Spleen (tissue), 11 donors: ENCODE results near the gene LRR1. TPM values are rescaled to one million over a fixed set of nuclear protein-coding genes. Genes with fewer than 3 reads are reported as not detected.
"Not testable (repeated sequence)": the region's sequence is repeated elsewhere in the genome, so short reads cannot be mapped to it uniquely, and the experiment has no call there.

Source experiments
- DNase-seq: peaks from one replicate; pipeline ENCODE4 v3.0.0-alpha.2; 2020
- H3K27ac ChIP-seq, 8 donors: fragments of 200-600 bp; sonication (generic) in 7 of 8; 1 replicate in 4 of 8; 2 replicates in 4 of 8; pipeline versions ENCODE4 v1.5.0 to v1.8.0; 2016 to 2021; ENCODE audit warnings: inconsistent platforms in 4 of 8, mild to moderate bottlenecking in 4 of 8, moderate library complexity in 1 of 8
- H3K27me3 ChIP-seq, 7 donors: fragments of 200-600 bp; sonication (generic) in 6 of 7; replicated peaks in 1 of 7; 1 replicate in 4 of 7; 2 replicates in 3 of 7; pipeline versions ENCODE4 v1.5.0 to v1.8.0; 2016 to 2021; ENCODE audit warnings: inconsistent platforms in 3 of 7, mild to moderate bottlenecking in 1 of 7
- H3K36me3 ChIP-seq, 6 donors: fragments of 200-600 bp; sonication (generic) in 5 of 6; 1 replicate in 4 of 6; 2 replicates in 2 of 6; pipeline versions ENCODE4 v1.5.0 to v1.8.0; 2016 to 2021; ENCODE audit warnings: inconsistent platforms in 2 of 6
- H3K4me1 ChIP-seq, 6 donors: fragments of 200-600 bp; sonication (generic) in 5 of 6; 1 replicate in 3 of 6; 2 replicates in 3 of 6; pipeline versions ENCODE4 v1.5.0 to v1.8.0; 2016 to 2021; ENCODE audit warnings: inconsistent platforms in 3 of 6
- H3K4me3 ChIP-seq, 8 donors: fragments of 200-600 bp; sonication (generic) in 7 of 8; 1 replicate in 4 of 8; 2 replicates in 4 of 8; pipeline versions ENCODE4 v1.5.0 to v1.8.0; 2016 to 2021; ENCODE audit warnings: inconsistent platforms in 4 of 8, mild to moderate bottlenecking in 4 of 8, moderate library complexity in 2 of 8
- H3K9me3 ChIP-seq, 8 donors: fragments of 200-600 bp; sonication (generic) in 7 of 8; 1 replicate in 4 of 8; 2 replicates in 4 of 8; pipeline versions ENCODE4 v1.5.0 to v1.8.0; 2016 to 2021; ENCODE audit warnings: inconsistent platforms in 4 of 8
- POLR2A ChIP-seq, 3 donors: fragments of 450-650 bp; IDR thresholded peaks; one replicate each; pipeline ENCODE4 v1.5.1; 2017; ENCODE audit warnings: antibody characterized with exemption in 3 of 3, mild to moderate bottlenecking in 1 of 3
- POLR2AphosphoS5 ChIP-seq, 3 donors: sonication (generic); formaldehyde crosslinking; IDR thresholded peaks; one replicate each; pipeline ENCODE4 v1.5.1; 2017; ENCODE audit warnings: antibody characterized with exemption in 3 of 3
- WGBS, 5 donors: extraction: QIAGEN DNeasy Blood & Tissue Kit in 3 of 5; methylation state at CpG; one replicate each; pipeline versions ENCODE4 v1.1.5 to v1.1.7; 2013 to 2018; 5-methylcytosine and 5-hydroxymethylcytosine counted together
- intact Hi-C: fragments of 100-400 bp; cut with DNase I; formaldehyde crosslinking; loops from one replicate; pipeline ENCODE4 v1.15.0; 2023; ENCODE audit warnings: low total_unique reads
- polyA plus RNA-seq, 3 donors: library from polyadenylated mRNA; stranded (reverse); fragments of 200-250 nt; gene quantifications; one replicate each; pipeline ENCODE4 v1.2.1, GENCODE V29; 2013
- total RNA-seq, 7 donors: library from RNA; depleted of rRNA in 3 of 7; stranded (reverse); fragments of >200 nt in 3 of 7; fragmentation: NEBNext Ultra II Directional in 4 of 7; extraction: Animal tissue kit (Norgen Biotek cat#: 25700) in 4 of 7; gene quantifications; one replicate each; pipeline versions ENCODE4 v1.1.0 to v1.2.1, GENCODE V29; 2016 to 2021
- TF ChIP-seq, protein P1 (sequence below), 11 experiments: fragments of 200-600 bp in 7 of 11; fragments of 450-650 bp in 4 of 11; sonication (generic) in 4 of 11; IDR thresholded peaks in 8 of 11; conservative IDR thresholded peaks in 3 of 11; 1 replicate in 7 of 11; 2 replicates in 4 of 11; pipeline versions ENCODE4 v1.4.0 to v1.8.0; 2016 to 2021; ENCODE audit warnings: antibody characterized with exemption in 11 of 11, inconsistent platforms in 4 of 11, mild to moderate bottlenecking in 1 of 11
- donor health status: healthy with polysubstance abuse.
- donor health status: DM: no; HTN: no; CAD: no; lungs with moderate emphysema.
- donor health status: DM: no; HTN: no; CAD: no.
- donor health status: Bipolar disorder and iron deficiency.
- donor health status: healthy.
- donor health status: DM: no; HTN: no; CAD: no.
- donor health status: DM: yes; HTN: yes; CAD: no.

The LRR1 gene
- total and polyA plus RNA-seq, 10 donors = 8.8 to 16.5 (median 11.7) TPM

DNA sequence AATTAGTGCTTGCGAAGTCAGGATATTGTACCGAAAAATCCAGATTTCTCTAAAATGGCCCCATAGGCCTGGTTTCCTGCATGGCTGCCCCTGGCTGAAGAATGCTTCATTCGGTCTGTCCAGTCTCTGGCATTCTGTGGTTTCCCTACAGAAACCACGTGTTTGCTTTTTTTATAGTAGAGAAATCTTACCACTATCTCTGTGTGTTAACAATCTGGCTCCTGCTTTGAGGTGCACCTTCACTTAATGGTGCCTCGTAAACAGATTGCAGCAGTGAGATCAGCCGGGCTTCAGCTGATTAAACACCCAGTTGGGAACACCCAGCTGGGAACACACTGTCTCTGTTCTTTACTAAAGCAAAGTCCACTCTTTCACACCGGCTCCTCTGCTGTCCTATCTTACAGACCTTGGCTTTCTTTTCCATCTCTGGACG lies 43.0 kb downstream of the LRR1 start:
- no peak for DNase-seq
- intact Hi-C loops = no loop called here
- WGBS, 5 donors = 71 to 78% (median 75%) methylated on average over 8 of the region's 8 CpGs
- no peaks in the 10 kb centered on the region for H3K9me3 ChIP-seq
- TF ChIP-seq POLR2A (IDR thresholded peaks at IDR 0.05) (no peak), POLR2AphosphoS5 (IDR thresholded peaks at IDR 0.05) (no peak)
- TF ChIP-seq, protein P1, sequence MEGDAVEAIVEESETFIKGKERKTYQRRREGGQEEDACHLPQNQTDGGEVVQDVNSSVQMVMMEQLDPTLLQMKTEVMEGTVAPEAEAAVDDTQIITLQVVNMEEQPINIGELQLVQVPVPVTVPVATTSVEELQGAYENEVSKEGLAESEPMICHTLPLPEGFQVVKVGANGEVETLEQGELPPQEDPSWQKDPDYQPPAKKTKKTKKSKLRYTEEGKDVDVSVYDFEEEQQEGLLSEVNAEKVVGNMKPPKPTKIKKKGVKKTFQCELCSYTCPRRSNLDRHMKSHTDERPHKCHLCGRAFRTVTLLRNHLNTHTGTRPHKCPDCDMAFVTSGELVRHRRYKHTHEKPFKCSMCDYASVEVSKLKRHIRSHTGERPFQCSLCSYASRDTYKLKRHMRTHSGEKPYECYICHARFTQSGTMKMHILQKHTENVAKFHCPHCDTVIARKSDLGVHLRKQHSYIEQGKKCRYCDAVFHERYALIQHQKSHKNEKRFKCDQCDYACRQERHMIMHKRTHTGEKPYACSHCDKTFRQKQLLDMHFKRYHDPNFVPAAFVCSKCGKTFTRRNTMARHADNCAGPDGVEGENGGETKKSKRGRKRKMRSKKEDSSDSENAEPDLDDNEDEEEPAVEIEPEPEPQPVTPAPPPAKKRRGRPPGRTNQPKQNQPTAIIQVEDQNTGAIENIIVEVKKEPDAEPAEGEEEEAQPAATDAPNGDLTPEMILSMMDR (IDR thresholded peaks at IDR 0.05 in 8 of 11, conservative IDR thresholded peaks at IDR 0.05 in 3 of 11) = no peak
- H3K4me1 ChIP-seq = peaks cover 5 to 61% (median 29%) of the 10 kb centered on the region in 6 donors
- H3K27me3 ChIP-seq = no peaks in the 10 kb centered on the region
- peak overlapping the region in 2 of 8 donors; percentile 14 to 44 for H3K27ac ChIP-seq
- H3K4me3 ChIP-seq = no peak overlapping the region
- peaks cover 0 to 60% (median 6%) of the 10 kb centered on the region in 6 donors for H3K36me3 ChIP-seq

DNA sequence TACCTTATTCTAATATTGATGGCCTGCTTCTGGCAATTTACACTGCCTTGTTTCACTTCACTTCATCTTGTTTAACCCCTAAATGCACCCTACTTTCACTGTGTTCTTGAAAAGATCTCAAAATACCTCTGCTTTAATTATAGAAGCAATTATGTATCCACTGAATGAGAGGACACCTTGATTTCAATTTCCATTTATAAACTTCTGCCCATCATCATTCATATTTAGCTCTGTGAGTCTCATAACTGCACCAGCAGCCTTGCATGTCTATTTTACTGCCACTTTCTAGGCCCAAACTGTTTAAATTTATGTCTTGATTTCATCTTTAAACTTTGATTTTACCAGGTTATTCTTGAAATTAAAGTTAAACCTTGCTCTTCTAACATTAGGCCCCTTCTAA lies 43.4 kb downstream of the LRR1 start:
- peak overlapping the region in 1 of 8 donors; percentile 44 for H3K27ac ChIP-seq
- no peaks in the 10 kb centered on the region for H3K9me3 ChIP-seq
- no peak for TF ChIP-seq POLR2AphosphoS5 (IDR thresholded peaks at IDR 0.05)
- TF ChIP-seq POLR2A (IDR thresholded peaks at IDR 0.05) = no peak
- TF ChIP-seq, protein P1 (IDR thresholded peaks at IDR 0.05 in 8 of 11, conservative IDR thresholded peaks at IDR 0.05 in 3 of 11) = no peak
- H3K4me1 ChIP-seq = peaks cover under 1 to 57% (median 25%) of the 10 kb centered on the region in 6 donors
- peaks cover 0 to 60% (median 6%) of the 10 kb centered on the region in 6 donors for H3K36me3 ChIP-seq
- H3K27me3 ChIP-seq = no peaks in the 10 kb centered on the region
- H3K4me3 ChIP-seq = no peak overlapping the region
- intact Hi-C loops = no loop called here
- no peak for DNase-seq

DNA sequence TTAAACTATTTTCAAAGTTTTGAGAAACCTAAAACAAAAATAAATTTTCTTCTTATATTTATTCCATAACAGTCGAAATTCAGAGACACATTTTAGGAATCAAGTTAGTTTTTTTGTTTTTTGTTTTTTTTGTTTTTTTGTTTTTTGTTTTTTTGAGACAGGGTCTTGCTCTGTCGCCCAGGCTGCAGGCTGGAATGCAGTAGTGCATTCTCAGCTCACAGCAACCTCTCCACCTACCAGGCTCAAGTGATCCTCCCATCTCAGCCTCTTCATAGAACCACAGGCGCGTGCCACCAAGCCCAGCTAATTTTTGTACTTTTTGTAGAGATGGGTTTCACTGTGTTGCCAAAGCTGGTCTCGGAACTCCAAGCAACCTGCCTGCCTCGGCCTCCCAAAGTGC lies 54.8 kb downstream of the LRR1 start:
- H3K36me3 ChIP-seq = peaks cover 0 to 15% (median 0%) of the 10 kb centered on the region in 6 donors
- intact Hi-C loops = no loop called here
- no peaks in the 10 kb centered on the region for H3K27me3 ChIP-seq
- H3K4me1 ChIP-seq = no peaks in the 10 kb centered on the region
- TF ChIP-seq POLR2AphosphoS5 (IDR thresholded peaks at IDR 0.05) (no peak), POLR2A (IDR thresholded peaks at IDR 0.05) (no peak)
- TF ChIP-seq, protein P1 (IDR thresholded peaks at IDR 0.05 in 8 of 11, conservative IDR thresholded peaks at IDR 0.05 in 3 of 11) = no peak
- H3K9me3 ChIP-seq = no peaks in the 10 kb centered on the region
- H3K4me3 ChIP-seq = no peak overlapping the region
- DNase-seq = no peak
- WGBS, 5 donors = 95 to 99% (median 97%) methylated on average over 6 of the region's 6 CpGs
- no peak overlapping the region for H3K27ac ChIP-seq

DNA sequence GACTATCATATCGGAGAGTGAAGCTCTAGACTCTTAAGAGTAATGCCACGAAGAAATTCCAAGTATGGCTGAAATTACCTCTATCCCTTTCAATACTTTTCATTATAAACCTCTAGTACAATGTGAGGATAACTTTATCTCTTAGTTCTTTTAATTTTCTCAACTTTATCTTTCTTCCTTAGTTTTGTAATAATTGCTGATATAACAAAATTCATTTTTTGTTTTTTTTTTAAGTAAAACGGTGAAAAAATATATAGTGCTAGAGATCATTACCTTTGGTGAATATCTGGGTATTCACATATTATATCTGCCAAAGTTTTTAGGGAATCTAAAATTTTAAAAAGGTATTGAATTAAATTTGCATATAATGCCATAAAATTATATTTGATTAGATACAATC lies 55.8 kb downstream of the LRR1 start:
- H3K36me3 ChIP-seq = peaks cover 0 to 15% (median 0%) of the 10 kb centered on the region in 6 donors
- no peaks in the 10 kb centered on the region for H3K27me3 ChIP-seq
- intact Hi-C loops = no loop called here
- no peak overlapping the region for H3K4me3 ChIP-seq
- DNase-seq = no peak
- TF ChIP-seq POLR2A (IDR thresholded peaks at IDR 0.05) (no peak), POLR2AphosphoS5 (IDR thresholded peaks at IDR 0.05) (no peak)
- TF ChIP-seq, protein P1 (IDR thresholded peaks at IDR 0.05 in 8 of 11, conservative IDR thresholded peaks at IDR 0.05 in 3 of 11) = no peak
- H3K27ac ChIP-seq = no peak overlapping the region
- 93 to 97% (median 97%) methylated on average over 3 of the region's 3 CpGs for WGBS, 5 donors
- no peaks in the 10 kb centered on the region for H3K4me1 ChIP-seq
- H3K9me3 ChIP-seq = no peaks in the 10 kb centered on the region

DNA sequence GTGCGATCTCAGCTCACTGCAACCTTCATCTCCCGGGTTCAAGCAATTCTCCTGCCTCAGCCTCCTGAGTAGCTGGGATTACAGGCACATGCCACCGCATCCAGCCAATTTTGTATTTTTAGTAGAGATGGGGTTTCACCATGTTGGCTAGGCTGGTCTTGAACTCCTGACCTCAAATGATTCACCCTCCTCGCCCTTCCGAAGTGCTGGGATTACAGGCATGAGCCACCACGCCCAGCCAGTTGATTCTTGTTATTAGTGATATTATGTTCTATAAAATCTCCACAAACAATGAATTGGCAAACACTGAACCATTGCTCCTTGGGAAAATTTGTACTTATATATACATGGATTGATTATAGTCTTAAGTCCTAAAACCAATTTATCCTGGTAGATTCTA lies 58.8 kb downstream of the LRR1 start:
- H3K36me3 ChIP-seq = peaks cover 0 to 15% (median 0%) of the 10 kb centered on the region in 6 donors
- DNase-seq, H3K27me3 ChIP-seq, H3K4me3 ChIP-seq, H3K4me1 ChIP-seq, H3K27ac ChIP-seq, H3K9me3 ChIP-seq, intact Hi-C loops: not testable (repeated sequence)
- WGBS, 5 donors = 88 to 96% (median 90%) methylated on average over 6 of the region's 6 CpGs
